Stimulated activated CD8-positive, alpha-beta memory T cell treated with anti-CD3 and anti-CD28 coated beads, Interleukin-7, amount 100 ng/mL, for 4 hours (primary cell): ENCODE measurements around the gene CPLX1.
"Not testable (repeated sequence)": the region's sequence is repeated elsewhere in the genome, so short reads cannot be mapped to it uniquely, and the experiment has no call there.

Experiments used
- DNase-seq, 2 donors: peaks; one replicate each; pipeline ENCODE4 v3.0.0-alpha.2; 2020; ENCODE audit warnings: low read depth in 2 of 2

The CPLX1 gene

DNA sequence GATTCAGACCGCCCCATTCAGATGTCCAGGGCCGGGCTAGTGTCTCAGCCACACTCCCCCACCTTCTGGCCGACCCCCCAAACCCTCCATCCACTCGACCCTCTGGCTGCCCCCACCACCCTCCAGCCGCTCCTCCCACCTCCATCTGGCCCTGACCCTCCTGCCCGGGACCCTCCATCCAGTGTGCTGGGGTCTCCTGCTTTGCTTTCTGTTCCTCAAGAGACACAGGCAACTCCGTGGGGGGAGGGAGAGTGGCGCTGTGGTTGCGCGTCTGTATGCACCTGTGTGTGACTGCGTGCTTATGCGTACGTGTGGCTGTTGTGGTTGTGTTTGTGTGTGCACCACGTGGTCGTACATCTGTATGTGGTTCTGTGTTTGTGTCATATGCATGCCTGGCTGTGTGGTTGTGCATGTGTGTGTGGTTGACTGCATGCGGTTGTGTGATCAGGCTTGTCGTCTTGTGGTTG is 33.3 kb downstream of the CPLX1 start:
- no peak for DNase-seq

- DNase-seq: no peak
These were observed 33.9 kb downstream of the CPLX1 start for GRCh38 chr4:791898-792625.

DNA sequence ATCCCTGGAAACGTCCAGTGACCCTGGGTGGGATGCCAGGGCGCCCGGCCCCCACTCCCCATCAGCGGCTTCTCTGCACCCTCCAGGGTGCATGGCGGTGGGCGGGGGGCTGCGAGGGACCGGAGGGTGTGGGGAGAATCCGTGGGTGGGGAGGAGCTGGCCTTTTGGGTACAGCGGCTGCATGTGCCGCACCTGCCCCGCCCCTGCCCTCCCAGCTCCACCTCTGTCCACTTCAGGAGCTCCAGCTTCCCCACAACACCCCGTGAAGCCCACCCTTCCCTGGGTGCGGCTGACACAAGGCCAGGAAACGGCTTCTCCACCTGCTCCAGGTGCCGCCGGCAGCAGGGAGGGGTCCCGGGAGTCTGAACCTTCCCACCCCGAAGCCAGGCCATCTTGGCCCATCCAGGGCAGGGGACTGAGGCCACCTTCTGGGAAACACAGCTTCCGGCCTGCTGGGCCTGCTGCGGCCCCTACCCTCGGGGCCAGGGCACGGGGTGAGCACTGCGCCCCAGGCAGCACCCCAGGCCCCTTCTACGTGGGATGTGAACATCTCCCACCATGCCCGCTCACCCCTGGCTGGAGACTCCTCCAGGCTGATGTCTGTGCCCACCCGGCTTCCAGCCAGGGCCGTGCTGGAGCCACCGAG is 34.6 kb downstream of the CPLX1 start:
- no peak for DNase-seq

DNA sequence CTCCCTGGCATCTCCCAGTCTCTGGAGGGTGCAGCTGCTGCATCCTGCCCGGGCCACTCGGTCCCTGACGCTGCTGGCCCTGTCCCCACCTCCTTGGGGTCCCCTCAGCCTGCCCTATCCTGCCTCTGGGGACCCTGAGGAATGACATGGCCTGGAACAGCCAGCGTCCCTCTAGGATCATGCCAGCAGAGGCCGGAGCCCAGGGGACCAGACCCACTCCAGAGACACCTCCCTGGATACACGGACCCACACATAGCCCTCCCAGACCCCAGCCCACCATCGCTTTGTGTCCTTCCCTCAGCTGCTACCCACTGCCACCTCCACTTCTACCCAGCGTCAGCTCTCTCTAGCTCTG is 35.5 kb downstream of the CPLX1 start:
- DNase-seq: no peak

- no peak for DNase-seq
These were observed 36.1 kb downstream of the CPLX1 start for GRCh38 chr4:789571-790465.

DNA sequence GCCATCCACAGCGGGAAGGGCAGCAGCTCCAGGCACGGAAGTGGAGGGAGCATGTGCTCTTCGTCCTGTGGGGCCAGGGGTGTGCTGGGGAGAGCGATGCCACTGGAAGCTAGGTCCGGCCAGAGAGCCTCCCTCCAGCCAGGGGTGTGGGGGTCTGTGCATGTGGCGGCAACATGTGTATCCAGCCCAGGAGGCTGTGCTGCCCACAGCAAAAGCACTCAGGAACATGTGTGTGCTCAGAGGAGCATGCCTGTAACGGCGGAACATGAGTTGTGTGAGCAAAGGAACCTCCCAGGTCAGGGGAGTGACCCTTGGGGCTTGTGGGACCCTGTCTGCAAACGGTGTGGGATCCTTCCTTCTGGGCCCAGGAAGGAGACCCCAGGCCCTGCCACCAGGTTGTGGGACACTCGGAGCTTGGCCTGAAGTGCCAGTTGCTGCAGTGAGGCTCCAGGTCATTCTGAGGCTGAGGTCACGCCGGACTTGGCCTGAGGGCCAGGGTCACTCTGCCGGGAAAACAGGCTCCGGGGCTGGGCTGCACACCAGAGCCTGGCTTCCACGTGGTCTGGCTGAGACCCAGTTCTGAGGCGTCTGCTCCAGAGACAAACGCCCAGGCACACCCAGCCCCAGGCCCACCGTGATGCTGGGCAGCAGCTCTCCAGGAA is 37.2 kb downstream of the CPLX1 start:
- DNase-seq: no peak

- DNase-seq: no peak
These were observed 37.8 kb downstream of the CPLX1 start for GRCh38 chr4:788006-788635.

DNA sequence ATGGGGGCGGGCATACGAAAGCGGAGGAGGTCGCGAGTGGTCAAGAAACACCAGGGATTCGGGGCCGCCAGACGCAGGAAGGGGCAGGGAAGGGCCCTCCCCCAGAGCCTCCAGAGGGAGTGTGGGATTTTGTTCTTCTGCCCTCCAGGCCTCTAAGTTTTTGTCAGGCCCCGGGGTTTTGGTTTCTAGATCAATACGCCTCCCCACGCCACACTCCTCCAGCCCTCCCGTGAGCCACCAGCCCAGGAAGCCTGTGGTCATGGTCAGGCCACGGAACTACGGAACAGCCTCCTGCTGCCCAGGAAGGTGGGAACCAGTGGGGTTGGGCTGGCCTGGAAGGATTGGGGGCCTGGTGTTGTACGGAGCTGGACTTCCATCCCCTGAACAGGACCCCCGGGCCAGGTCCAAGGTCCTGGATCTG is 38.4 kb downstream of the CPLX1 start:
- DNase-seq: no peak

GRCh38 chr4:786861-787300 is 39.0 kb downstream of the CPLX1 start:
- DNase-seq: no peak

GRCh38 chr4:786074-786741 is 39.7 kb downstream of the CPLX1 start:
- DNase-seq: no peak

GRCh38 chr4:785332-786073 is 40.4 kb downstream of the CPLX1 start:
- DNase-seq: no peak

GRCh38 chr4:784401-785331 is 41.3 kb downstream of the CPLX1 start:
- DNase-seq: no peak

GRCh38 chr4:781493-782216 is 44.3 kb downstream of the CPLX1 start:
- peak; percentile 95 to 97 for DNase-seq

- no peak for DNase-seq
These were observed 45.0 kb downstream of the CPLX1 start for GRCh38 chr4:780716-781492.

DNA sequence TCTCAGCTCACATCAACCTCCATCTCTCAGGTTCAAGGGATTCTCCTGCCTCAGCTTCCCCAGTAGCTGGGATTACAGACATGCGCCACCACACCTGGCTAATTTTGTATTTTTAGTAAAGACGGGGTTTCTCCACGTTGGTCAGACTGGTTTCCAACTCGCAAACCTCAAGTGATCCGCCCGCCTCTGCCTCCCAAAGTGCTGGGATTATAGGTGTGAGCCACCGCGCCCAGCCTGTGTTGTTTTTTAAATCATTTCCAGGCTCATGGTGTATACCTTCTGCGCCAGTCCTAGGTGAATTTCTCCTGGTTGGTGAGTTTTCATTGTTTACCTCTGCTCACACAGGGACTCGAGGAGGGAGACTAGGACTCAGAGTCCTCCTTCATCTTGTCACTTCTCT is 45.7 kb downstream of the CPLX1 start:
- DNase-seq: not testable (repeated sequence)

- no peak for DNase-seq
These were observed 46.4 kb downstream of the CPLX1 start for GRCh38 chr4:779555-779954.

GRCh38 chr4:777520-778262 is 48.2 kb downstream of the CPLX1 start:
- DNase-seq: no peak
